DOHH2 (cell line): ENCODE results near the gene C1orf35.
A peak's percentile ranks its signal among the peaks of the same experiment; 100 is the strongest.

Experiments
- H3F3A ChIP-seq: fragments of 200-600 bp; sonication (generic), shearing (Covaris generic); 2 replicates; pipeline ENCODE4 v1.6.0; 2016; ENCODE audit warnings: antibody characterized with exemption, mild to moderate bottlenecking; ENCODE audit not compliant: control insufficient read depth, insufficient read depth
- H3K27ac ChIP-seq: fragments of 200-600 bp; sonication (generic); 2 replicates; pipeline ENCODE4 v1.5.1; 2014; ENCODE audit warnings: low read depth, mild to moderate bottlenecking, low read length, moderate library complexity
- H3K27me3 ChIP-seq: fragments of 200-600 bp; sonication (generic); 2 replicates; pipeline ENCODE4 v1.6.1; 2014; ENCODE audit warnings: mild to moderate bottlenecking, low read length, mixed read lengths; ENCODE audit not compliant: control insufficient read depth
- H3K36me3 ChIP-seq: fragments of 200-600 bp; sonication (generic); 2 replicates; pipeline ENCODE4 v1.6.1; 2014; ENCODE audit warnings: mild to moderate bottlenecking, low read length, moderate library complexity, mixed read lengths; ENCODE audit not compliant: control insufficient read depth
- H3K4me1 ChIP-seq: fragments of 200-600 bp; sonication (generic); 2 replicates; pipeline ENCODE4 v1.6.1; 2014; ENCODE audit warnings: mild to moderate bottlenecking, low read length, mixed read lengths; ENCODE audit not compliant: control insufficient read depth
- H3K4me2 ChIP-seq: fragments of 200-600 bp; sonication (generic); 2 replicates; pipeline ENCODE4 v1.6.0; 2014; ENCODE audit warnings: mild to moderate bottlenecking, low read length, moderate library complexity
- H3K4me3 ChIP-seq: fragments of 200-600 bp; sonication (generic); 2 replicates; pipeline ENCODE4 v1.5.1; 2014; ENCODE audit warnings: mild to moderate bottlenecking, low read length, mixed read lengths
- H3K79me2 ChIP-seq: fragments of 200-600 bp; sonication (generic); 2 replicates; pipeline ENCODE4 v1.6.1; 2014; ENCODE audit warnings: mild to moderate bottlenecking, low read length, mixed read lengths; ENCODE audit not compliant: control insufficient read depth
- H3K9me2 ChIP-seq: fragments of 200-600 bp; sonication (generic); replicated peaks from 2 replicates; pipeline ENCODE4 v1.6.1; 2014; ENCODE audit warnings: mild to moderate bottlenecking, low read length, mixed read lengths; ENCODE audit not compliant: control insufficient read depth
- H3K9me3 ChIP-seq: fragments of 200-600 bp; sonication (generic); 2 replicates; pipeline ENCODE4 v1.6.1; 2014; ENCODE audit warnings: antibody characterized with exemption, low read length, mixed read lengths; ENCODE audit not compliant: control insufficient read depth, insufficient read depth
- H4K20me1 ChIP-seq: fragments of 200-600 bp; sonication (generic); 2 replicates; pipeline ENCODE4 v1.6.0; 2014; ENCODE audit warnings: low read depth, mild to moderate bottlenecking, antibody characterized with exemption, low read length, moderate library complexity; ENCODE audit not compliant: control insufficient read depth, insufficient read depth
- CTCF ChIP-seq: fragments of 200-600 bp; sonication (generic); IDR thresholded peaks from one replicate; pipeline ENCODE4 v1.5.1; 2014; ENCODE audit warnings: antibody characterized with exemption, mild to moderate bottlenecking, low read depth, low read length; ENCODE audit not compliant: poor library complexity, severe bottlenecking
- EZH2phosphoT487 ChIP-seq: fragments of 200-600 bp; sonication (generic); IDR thresholded peaks from 2 replicates; pipeline ENCODE4 v1.6.1; 2017; ENCODE audit warnings: borderline replicate concordance, mild to moderate bottlenecking, antibody characterized with exemption, low read length, moderate library complexity, mixed read lengths

C1orf35 gene

GRCh38 chr1:228087771-228088251 is 15.3 kb downstream of the C1orf35 start:
- peaks cover 100% of the 10 kb centered on the region for H3K79me2 ChIP-seq
- peaks cover 28% of the 10 kb centered on the region for H3K4me1 ChIP-seq
- peaks cover 99% of the 10 kb centered on the region for H3K36me3 ChIP-seq
- H3F3A ChIP-seq = no peaks in the 10 kb centered on the region
- H3K4me2 ChIP-seq = no peak overlapping the region
- no peak overlapping the region for H3K4me3 ChIP-seq
- no peak for TF ChIP-seq CTCF
- TF ChIP-seq EZH2phosphoT487 = no peak
- H3K27me3 ChIP-seq = no peaks in the 10 kb centered on the region; the same call in 1 of the 2 replicates
- H4K20me1 ChIP-seq = peaks cover 62% of the 10 kb centered on the region
- H3K9me3 ChIP-seq = peaks cover 20% of the 10 kb centered on the region; the same call in 1 of the 2 replicates
- H3K9me2 ChIP-seq = no peaks in the 10 kb centered on the region
- H3K27ac ChIP-seq = no peak overlapping the region

GRCh38 chr1:228085287-228085951 is 17.7 kb downstream of the C1orf35 start:
- H3K4me2 ChIP-seq = peak overlapping the region; percentile 90
- peaks cover under 1% of the 10 kb centered on the region; the same call in 1 of the 2 replicates for H3K9me3 ChIP-seq
- no peak overlapping the region for H3K27ac ChIP-seq
- H3K36me3 ChIP-seq = peaks cover 80% of the 10 kb centered on the region
- no peaks in the 10 kb centered on the region for H3K9me2 ChIP-seq
- H3K79me2 ChIP-seq = peaks cover 96% of the 10 kb centered on the region
- H3K4me1 ChIP-seq = peaks cover 32% of the 10 kb centered on the region
- H3F3A ChIP-seq = no peaks in the 10 kb centered on the region
- TF ChIP-seq EZH2phosphoT487 (no peak), CTCF (no peak)
- H4K20me1 ChIP-seq = peaks cover 58% of the 10 kb centered on the region
- H3K4me3 ChIP-seq = peak overlapping the region; percentile 0; the same call in 1 of the 2 replicates
- H3K27me3 ChIP-seq = no peaks in the 10 kb centered on the region; the same call in 1 of the 2 replicates

GRCh38 chr1:228084797-228085196 is 18.3 kb downstream of the C1orf35 start:
- H3K4me3 ChIP-seq = peak overlapping the region; percentile 95
- H3K36me3 ChIP-seq = peaks cover 74% of the 10 kb centered on the region
- H3K4me1 ChIP-seq = peaks cover 32% of the 10 kb centered on the region
- H3K79me2 ChIP-seq = peaks cover 96% of the 10 kb centered on the region
- H4K20me1 ChIP-seq = peaks cover 54% of the 10 kb centered on the region
- no peak overlapping the region for H3K27ac ChIP-seq
- no peaks in the 10 kb centered on the region; the same call in 1 of the 2 replicates for H3K27me3 ChIP-seq
- TF ChIP-seq EZH2phosphoT487 (no peak), CTCF (no peak)
- H3K9me2 ChIP-seq = no peaks in the 10 kb centered on the region
- no peaks in the 10 kb centered on the region for H3K9me3 ChIP-seq
- peak overlapping the region; percentile 90 for H3K4me2 ChIP-seq
- H3F3A ChIP-seq = no peaks in the 10 kb centered on the region
